Colon (tissue), 2 donors: ENCODE results near the gene MTX1.

Experiments used
- FAIRE-seq: peaks from 2 replicates; lab custom pipeline; 2012; peaks lifted over from hg19 to GRCh38; lab: Jason Lieb, UNC
- donor health status: control.
- donor health status: control.

MTX1 gene

GRCh38 chr1:155261852-155262673 is 53.6 kb downstream of the MTX1 start, which contains the start of gene SCAMP3:
TSS of gene SCAMP3 (minus strand) at chr1:155262360. CDS start at chr1:155262151, 209 bp downstream.
- FAIRE-seq: no peak

- FAIRE-seq: no peak
These were observed 54.6 kb downstream of the MTX1 start for GRCh38 chr1:155263067-155263466.
